Activated T-helper 9 cell treated with anti-CD3 and anti-CD28 coated beads, Interleukin-2, amount 50 U/mL, for 16 hours (primary cell): ENCODE data around the gene SFXN5.

Source experiments
- DNase-seq: peaks from one replicate; pipeline ENCODE4 v3.0.0-alpha.2; 2020; ENCODE audit warnings: low read depth

SFXN5 gene

DNA sequence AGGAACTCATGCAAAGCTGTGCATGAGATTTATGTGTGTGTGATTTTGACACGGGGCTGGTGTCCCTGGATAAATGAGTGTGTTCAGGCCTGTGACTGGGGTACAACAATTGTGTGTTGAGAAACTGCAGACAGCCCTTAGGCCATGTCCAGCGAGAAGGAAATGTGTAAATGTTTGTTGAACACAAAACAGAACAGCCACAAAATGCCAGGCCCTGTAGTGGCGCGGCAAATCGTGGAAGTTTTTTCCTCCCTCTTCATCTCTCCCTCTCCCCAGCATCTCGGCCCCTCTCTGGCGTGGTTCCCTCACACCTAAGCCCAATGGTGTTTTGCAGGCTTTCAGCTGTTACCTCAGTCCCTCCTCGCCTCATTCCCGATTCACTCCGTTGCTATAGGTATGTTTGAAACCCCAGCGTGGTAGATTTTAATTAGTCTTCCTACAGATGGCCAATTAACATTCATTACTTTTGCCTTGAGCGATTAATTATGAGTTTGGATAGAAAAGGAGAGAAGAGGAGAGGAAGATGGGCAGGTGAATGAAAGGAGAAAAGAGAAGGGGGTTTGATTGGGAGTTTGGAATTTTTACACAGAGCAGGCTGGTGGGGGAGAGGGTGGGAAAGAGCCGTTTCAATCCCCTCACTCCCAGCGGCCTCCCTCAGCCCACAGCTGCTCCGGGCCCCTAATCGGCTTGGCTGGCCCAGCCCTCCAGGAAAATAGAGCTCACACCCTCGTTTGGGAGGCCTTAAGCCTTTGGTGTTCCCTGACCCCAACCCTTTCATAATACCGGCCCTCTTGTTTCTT is 173.5 kb downstream of the SFXN5 start:
- DNase-seq: no peak

- no peak for DNase-seq
Observed at GRCh38 chr2:72896446-72896845, 175.1 kb downstream of the SFXN5 start.

DNA sequence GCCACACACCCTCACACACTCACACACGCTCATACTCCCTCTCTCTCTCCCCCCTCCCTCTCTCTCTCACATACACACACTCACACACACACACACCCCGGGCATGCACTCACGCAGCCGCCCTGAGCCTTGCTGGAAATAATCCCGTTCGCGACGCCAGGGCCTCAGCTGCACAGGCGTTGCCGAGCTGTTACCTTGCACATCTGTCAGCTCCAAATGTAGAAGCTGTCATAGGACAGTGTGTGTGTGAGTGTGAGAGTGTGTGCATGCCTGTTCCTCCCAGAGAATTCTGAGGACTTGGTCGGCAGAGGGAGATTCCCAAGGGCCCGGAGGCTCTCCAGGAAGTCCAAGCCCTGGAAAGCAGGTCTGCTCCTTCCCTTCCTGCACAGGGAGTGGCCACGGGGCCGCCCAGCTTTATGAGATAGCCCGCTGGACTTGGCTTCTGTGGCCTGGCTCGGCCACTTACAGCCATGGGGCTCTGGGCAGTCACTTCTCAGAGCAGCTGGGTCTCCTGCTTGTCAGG is 175.7 kb downstream of the SFXN5 start:
- DNase-seq: no peak

- DNase-seq: no peak
Observed at GRCh38 chr2:72895154-72895553, 176.4 kb downstream of the SFXN5 start.

- no peak for DNase-seq
Observed at GRCh38 chr2:72894514-72894913, 177.0 kb downstream of the SFXN5 start.

GRCh38 chr2:72893594-72894319 is 177.8 kb downstream of the SFXN5 start:
- DNase-seq: no peak

GRCh38 chr2:72892506-72893173 is 178.9 kb downstream of the SFXN5 start:
- DNase-seq: peak; percentile 37
